Parathyroid adenoma (tissue), 2 donors: ENCODE data around the gene ARFRP1.

Experiments used
- H2AFZ ChIP-seq: fragments of 300-600 bp; sonication (generic); one replicate; pipeline ENCODE4 v1.7.0; 2017; ENCODE audit warnings: antibody characterized with exemption, mild to moderate bottlenecking
- H3K27ac ChIP-seq: fragments of 300-600 bp; sonication (generic); one replicate; pipeline ENCODE4 v1.7.0; 2017
- H3K27me3 ChIP-seq: fragments of 300-600 bp; sonication (generic); one replicate; pipeline ENCODE4 v1.7.0; 2017; ENCODE audit warnings: low read length; ENCODE audit not compliant: control insufficient read depth, insufficient read depth
- H3K36me3 ChIP-seq: fragments of 300-600 bp; sonication (generic); one replicate; pipeline ENCODE4 v1.7.0; 2017; ENCODE audit warnings: low read length; ENCODE audit not compliant: control insufficient read depth, insufficient read depth
- H3K4me1 ChIP-seq: fragments of 300-600 bp; sonication (generic); one replicate; pipeline ENCODE4 v1.7.0; 2017; ENCODE audit warnings: control low read depth
- H3K4me2 ChIP-seq: fragments of 300-600 bp; sonication (generic); one replicate; pipeline ENCODE4 v1.7.0; 2017; ENCODE audit warnings: low read length
- H3K4me3 ChIP-seq: fragments of 300-600 bp; sonication (generic); one replicate; pipeline ENCODE4 v1.7.0; 2017; ENCODE audit warnings: low read depth, low read length
- H3K79me2 ChIP-seq: fragments of 300-600 bp; sonication (generic); one replicate; pipeline ENCODE4 v1.7.0; 2017; ENCODE audit warnings: control low read depth
- H3K9ac ChIP-seq: fragments of 300-600 bp; sonication (generic); one replicate; pipeline ENCODE4 v1.7.0; 2017; ENCODE audit warnings: mild to moderate bottlenecking
- H3K9me3 ChIP-seq: fragments of 300-600 bp; sonication (generic); one replicate; pipeline ENCODE4 v1.7.0; 2017; ENCODE audit warnings: low read length; ENCODE audit not compliant: control insufficient read depth
- TF ChIP-seq, protein P1 (sequence below): fragments of 300-600 bp; sonication (generic); IDR thresholded peaks from one replicate; pipeline ENCODE4 v1.7.0; 2017; ENCODE audit warnings: antibody characterized with exemption, mild to moderate bottlenecking
- donor health status: primary hyperparathyroidism.

The ARFRP1 gene

DNA sequence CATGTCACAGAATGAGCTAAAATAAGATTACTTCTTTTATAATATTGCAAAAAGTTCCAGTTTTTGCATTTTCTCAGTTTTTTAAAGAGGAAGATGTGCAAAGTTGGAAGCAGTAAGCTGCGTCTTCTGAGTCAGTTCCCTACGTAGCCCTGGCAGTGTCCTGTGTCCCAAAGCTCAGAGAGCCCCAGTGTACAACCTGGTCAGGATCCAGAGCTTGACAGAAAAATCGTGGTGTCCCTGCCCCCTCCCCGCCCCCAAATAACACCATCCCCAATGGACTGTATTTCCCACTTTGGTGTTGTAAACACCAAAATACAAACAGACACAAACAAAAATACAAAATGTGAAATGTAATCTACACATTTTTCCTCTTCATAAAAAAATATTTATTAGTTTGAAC lies 36.4 kb upstream of the ARFRP1 start:
- Histone ChIP-seq H3K4me1 (peaks cover 10% of the 10 kb centered on the region), H3K36me3 (no peaks in the 10 kb centered on the region), H3K9ac (no peak overlapping the region), H3K27ac (no peak overlapping the region), H3K9me3 (no peaks in the 10 kb centered on the region), H2AFZ (no peak overlapping the region), H3K4me2 (no peak overlapping the region), H3K79me2 (no peaks in the 10 kb centered on the region), H3K27me3 (no peaks in the 10 kb centered on the region), H3K4me3 (no peak overlapping the region)
- TF ChIP-seq, protein P1, sequence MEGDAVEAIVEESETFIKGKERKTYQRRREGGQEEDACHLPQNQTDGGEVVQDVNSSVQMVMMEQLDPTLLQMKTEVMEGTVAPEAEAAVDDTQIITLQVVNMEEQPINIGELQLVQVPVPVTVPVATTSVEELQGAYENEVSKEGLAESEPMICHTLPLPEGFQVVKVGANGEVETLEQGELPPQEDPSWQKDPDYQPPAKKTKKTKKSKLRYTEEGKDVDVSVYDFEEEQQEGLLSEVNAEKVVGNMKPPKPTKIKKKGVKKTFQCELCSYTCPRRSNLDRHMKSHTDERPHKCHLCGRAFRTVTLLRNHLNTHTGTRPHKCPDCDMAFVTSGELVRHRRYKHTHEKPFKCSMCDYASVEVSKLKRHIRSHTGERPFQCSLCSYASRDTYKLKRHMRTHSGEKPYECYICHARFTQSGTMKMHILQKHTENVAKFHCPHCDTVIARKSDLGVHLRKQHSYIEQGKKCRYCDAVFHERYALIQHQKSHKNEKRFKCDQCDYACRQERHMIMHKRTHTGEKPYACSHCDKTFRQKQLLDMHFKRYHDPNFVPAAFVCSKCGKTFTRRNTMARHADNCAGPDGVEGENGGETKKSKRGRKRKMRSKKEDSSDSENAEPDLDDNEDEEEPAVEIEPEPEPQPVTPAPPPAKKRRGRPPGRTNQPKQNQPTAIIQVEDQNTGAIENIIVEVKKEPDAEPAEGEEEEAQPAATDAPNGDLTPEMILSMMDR, result no peak

DNA sequence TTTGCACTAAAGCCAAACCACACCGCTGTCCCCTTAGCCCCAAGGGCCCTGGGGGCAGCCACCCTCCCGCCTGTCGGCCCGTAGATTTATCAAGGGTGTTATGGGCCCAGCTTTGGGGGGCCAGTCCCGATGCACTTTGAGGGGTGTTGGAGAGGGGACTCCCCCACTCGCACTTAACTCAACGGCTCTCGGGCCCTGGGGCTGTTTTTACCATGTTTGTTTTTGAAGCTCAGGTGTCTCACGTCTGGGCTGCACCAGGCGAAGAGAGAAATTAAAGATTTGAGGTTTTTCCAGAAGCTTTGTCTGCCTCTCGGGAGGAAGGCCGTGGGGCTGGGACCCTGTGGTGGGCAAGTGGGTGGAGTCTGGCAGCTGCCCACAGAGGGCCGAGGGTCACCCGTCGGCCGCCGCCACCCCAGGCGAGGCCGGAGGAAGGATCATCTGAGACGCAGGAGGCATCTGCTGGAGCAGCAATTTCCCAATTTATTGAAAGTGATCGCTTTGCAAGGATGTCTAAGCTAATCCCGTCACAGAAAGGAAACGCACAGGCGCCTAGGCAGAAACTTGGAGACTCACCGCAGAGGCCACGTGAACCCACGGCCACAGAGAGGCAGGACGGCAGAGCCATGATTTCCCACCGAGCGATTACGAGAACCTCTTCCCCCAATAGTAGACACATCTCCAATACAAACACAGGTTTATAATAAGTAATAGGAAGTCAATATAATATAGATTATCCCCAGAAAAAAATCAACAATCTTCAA lies 35.6 kb upstream of the ARFRP1 start:
- H3K79me2 ChIP-seq, result no peaks in the 10 kb centered on the region
- H3K4me3 ChIP-seq, result no peak overlapping the region
- H3K27ac ChIP-seq, result no peak overlapping the region
- H3K4me2 ChIP-seq, result no peak overlapping the region
- no peak overlapping the region for H3K9ac ChIP-seq
- no peaks in the 10 kb centered on the region for H3K36me3 ChIP-seq
- H3K4me1 ChIP-seq, result peaks cover 10% of the 10 kb centered on the region
- TF ChIP-seq, protein P1, result no peak
- no peaks in the 10 kb centered on the region for H3K9me3 ChIP-seq
- no peaks in the 10 kb centered on the region for H3K27me3 ChIP-seq
- H2AFZ ChIP-seq, result no peak overlapping the region

DNA sequence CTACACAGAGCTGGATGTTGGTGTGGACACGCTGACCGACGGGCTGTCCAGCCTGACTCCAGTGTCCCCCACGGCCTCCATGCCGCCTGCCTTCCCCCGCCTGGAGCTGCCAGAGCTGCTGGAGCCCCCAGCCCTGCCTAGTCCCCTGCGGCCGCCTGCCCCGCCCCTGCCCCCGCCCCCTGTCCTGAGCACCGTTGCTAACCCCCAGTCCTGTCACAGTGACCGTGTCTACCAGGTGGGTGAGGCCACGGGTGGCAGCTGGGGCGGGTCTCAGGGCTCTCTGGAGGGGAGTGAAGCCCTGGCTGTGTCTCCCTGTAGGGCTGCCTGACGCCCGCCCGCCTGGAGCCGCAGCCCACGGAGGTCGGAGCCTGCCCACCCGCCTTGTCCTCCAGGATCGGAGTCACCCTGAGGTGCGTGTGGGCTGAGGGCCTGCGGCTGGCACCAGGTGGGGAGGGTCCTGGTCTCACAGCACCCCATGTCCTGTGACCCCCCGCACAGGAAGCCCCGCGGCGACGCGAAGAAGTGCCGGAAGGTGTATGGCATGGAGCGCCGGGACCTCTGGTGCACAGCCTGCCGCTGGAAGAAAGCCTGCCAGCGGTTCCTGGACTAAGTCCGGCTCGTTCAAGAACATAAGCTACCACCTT lies 34.7 kb upstream of the ARFRP1 start:
- Histone ChIP-seq H3K36me3 (no peaks in the 10 kb centered on the region), H3K4me1 (peaks cover 10% of the 10 kb centered on the region), H3K4me3 (no peak overlapping the region), H3K79me2 (no peaks in the 10 kb centered on the region), H2AFZ (no peak overlapping the region), H3K9ac (no peak overlapping the region), H3K4me2 (no peak overlapping the region), H3K27me3 (no peaks in the 10 kb centered on the region), H3K27ac (no peak overlapping the region), H3K9me3 (no peaks in the 10 kb centered on the region)
- TF ChIP-seq, protein P1, result no peak

DNA sequence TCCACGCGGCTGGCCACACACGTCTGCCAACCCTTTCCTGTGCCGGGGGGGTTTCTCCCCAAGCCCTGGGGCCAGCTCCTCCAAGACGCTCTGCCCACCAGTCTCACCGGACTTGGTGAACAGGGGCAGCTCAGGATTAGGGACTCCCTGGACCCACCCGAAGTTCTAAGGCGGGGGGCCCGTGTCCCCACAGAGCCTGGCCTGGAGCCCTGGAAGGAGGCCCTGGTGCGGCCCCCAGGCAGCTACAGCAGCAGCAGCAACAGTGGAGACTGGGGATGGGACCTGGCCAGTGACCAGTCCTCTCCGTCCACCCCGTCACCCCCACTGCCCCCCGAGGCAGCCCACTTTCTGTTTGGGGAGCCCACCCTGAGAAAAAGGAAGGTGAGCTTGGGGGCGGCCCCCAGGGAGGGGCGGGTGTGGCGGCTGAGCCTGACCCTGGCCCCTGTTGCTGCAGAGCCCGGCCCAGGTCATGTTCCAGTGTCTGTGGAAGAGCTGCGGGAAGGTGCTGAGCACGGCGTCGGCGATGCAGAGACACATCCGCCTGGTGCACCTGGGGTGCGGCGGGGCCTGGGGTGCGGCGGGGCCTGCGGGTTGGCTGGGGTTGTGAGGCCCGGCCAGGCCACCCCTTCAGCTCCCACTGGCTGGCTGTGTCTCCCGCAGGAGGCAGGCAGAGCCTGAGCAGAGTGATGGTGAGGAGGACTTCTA lies 34.1 kb upstream of the ARFRP1 start:
- H3K4me1 ChIP-seq, result peaks cover 10% of the 10 kb centered on the region
- H3K9me3 ChIP-seq, result no peaks in the 10 kb centered on the region
- H3K4me2 ChIP-seq, result peak overlapping the region; percentile 70
- no peaks in the 10 kb centered on the region for H3K27me3 ChIP-seq
- TF ChIP-seq, protein P1, result no peak
- H3K36me3 ChIP-seq, result no peaks in the 10 kb centered on the region
- no peak overlapping the region for H3K9ac ChIP-seq
- peak overlapping the region; percentile 66 for H3K27ac ChIP-seq
- H3K4me3 ChIP-seq, result peak overlapping the region; percentile 63
- H2AFZ ChIP-seq, result no peak overlapping the region
- no peaks in the 10 kb centered on the region for H3K79me2 ChIP-seq
